ENCODE measurements around the gene SDR42E1. TPM values are rescaled to one million over a fixed set of nuclear protein-coding genes. Genes with fewer than 3 reads are reported as not detected.

Gene SDR42E1
- total and polyA plus RNA-seq, 2 donors from 2014 or later: 2.5 to 15.0 TPM

DNA sequence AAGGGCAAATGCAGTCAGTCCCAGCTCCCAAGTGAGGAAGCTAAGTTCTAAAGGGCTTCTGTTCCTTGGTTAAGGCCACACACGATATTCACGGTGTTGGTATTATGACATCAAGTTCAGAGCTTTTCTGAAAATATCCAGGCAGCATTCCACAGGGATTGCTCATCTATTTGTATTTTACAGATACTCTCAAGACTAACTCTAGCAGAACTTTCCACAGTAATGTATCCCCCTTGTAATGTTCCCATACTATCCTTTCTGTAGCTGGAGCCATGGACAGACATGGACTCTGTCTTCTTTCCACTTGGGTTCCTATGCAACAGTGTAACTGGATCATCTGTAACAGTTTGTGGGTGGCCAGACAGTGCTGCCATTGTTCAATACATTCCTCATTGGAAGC, 13.5 kb downstream of the SDR42E1 start:
- Histone ChIP-seq H3K36me3 (ENCODE audit: control insufficient read depth in 2 of 3, insufficient read depth in 3 of 3, low read length in 3 of 3) (peaks cover 0 to 22% (median 0%) of the 10 kb centered on the region in 3 donors), H3K4me3 (ENCODE audit: low read length in 3 of 3) (no peak overlapping the region), H3K27ac (ENCODE audit: low read depth in 2 of 2, low read length in 2 of 2) (no peak overlapping the region), H3K9me3 (ENCODE audit: control insufficient read depth in 2 of 3, insufficient read depth in 1 of 3, low read length in 3 of 3) (no peaks in the 10 kb centered on the region), H3K27me3 (ENCODE audit: control insufficient read depth, insufficient read depth, low read length) (no peaks in the 10 kb centered on the region), H3K9ac (ENCODE audit: low read length in 3 of 3) (no peak overlapping the region), H3K4me1 (ENCODE audit: control insufficient read depth in 2 of 3, insufficient read depth in 2 of 3, low read depth in 1 of 3, low read length in 3 of 3) (peaks cover 0 to 6% (median 0%) of the 10 kb centered on the region in 3 donors)
- DNase-seq (no peak), FAIRE-seq (no peak)
- intact Hi-C loops (cut with DNase I): no loop called here
- TF ChIP-seq, protein P1, sequence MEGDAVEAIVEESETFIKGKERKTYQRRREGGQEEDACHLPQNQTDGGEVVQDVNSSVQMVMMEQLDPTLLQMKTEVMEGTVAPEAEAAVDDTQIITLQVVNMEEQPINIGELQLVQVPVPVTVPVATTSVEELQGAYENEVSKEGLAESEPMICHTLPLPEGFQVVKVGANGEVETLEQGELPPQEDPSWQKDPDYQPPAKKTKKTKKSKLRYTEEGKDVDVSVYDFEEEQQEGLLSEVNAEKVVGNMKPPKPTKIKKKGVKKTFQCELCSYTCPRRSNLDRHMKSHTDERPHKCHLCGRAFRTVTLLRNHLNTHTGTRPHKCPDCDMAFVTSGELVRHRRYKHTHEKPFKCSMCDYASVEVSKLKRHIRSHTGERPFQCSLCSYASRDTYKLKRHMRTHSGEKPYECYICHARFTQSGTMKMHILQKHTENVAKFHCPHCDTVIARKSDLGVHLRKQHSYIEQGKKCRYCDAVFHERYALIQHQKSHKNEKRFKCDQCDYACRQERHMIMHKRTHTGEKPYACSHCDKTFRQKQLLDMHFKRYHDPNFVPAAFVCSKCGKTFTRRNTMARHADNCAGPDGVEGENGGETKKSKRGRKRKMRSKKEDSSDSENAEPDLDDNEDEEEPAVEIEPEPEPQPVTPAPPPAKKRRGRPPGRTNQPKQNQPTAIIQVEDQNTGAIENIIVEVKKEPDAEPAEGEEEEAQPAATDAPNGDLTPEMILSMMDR (IDR thresholded peaks at IDR 0.05; ENCODE audit: borderline replicate concordance, extremely low read depth, insufficient read depth): no peak

DNA sequence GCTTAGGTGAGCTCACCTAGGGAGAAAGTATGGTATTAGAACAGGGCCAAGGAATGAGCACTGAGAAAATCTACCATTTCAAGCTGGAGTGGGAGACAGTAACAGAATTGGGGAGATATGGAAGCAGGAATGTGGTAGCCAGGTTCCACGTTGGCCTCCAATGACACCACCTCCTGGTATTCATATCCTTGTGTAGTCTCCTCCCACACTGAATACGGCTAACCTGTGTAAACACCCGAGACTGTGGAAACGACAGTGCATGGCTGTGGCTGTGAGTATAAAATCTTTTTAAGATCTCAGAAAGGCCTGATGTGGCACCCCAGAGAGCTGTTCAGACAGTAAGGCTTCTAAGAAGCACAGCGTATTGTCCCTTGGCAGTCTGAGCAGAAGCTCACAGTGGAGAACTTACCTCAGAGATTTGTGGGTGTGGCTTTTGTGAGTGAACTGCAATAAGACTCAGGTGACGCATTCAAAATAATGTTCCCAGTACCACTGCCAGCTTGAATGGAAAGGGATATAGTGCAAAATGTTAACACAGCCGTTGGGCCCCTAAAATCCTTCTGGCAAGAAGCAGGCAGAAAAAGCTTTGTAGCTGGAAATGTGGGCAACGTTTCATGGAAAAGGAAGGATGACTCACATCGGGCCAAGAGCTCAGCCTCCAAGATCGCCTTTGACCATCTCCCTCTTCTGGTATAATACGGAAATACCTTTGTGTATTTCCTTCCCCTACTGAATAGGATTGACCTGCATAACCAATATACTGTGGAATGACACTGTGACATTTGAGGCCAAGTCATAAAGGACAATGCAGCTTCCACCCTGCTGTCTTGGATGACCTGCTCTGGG, 14.4 kb downstream of the SDR42E1 start:
- H3K27ac ChIP-seq (ENCODE audit: low read depth in 2 of 2, low read length in 2 of 2): no peak overlapping the region
- H3K4me3 ChIP-seq (ENCODE audit: low read length in 3 of 3): no peak overlapping the region
- peaks cover 0 to 22% (median 0%) of the 10 kb centered on the region in 3 donors for H3K36me3 ChIP-seq (ENCODE audit: control insufficient read depth in 2 of 3, insufficient read depth in 3 of 3, low read length in 3 of 3)
- peaks cover 0 to 6% (median 0%) of the 10 kb centered on the region in 3 donors for H3K4me1 ChIP-seq (ENCODE audit: control insufficient read depth in 2 of 3, insufficient read depth in 2 of 3, low read depth in 1 of 3, low read length in 3 of 3)
- intact Hi-C loops (cut with DNase I): no loop called here
- TF ChIP-seq, protein P1 (IDR thresholded peaks at IDR 0.05; ENCODE audit: borderline replicate concordance, extremely low read depth, insufficient read depth): no peak
- H3K27me3 ChIP-seq (ENCODE audit: control insufficient read depth, insufficient read depth, low read length): no peaks in the 10 kb centered on the region
- FAIRE-seq: no peak
- DNase-seq: no peak
- H3K9me3 ChIP-seq (ENCODE audit: control insufficient read depth in 2 of 3, insufficient read depth in 1 of 3, low read length in 3 of 3): no peaks in the 10 kb centered on the region
- H3K9ac ChIP-seq (ENCODE audit: low read length in 3 of 3): no peak overlapping the region

GRCh38 chr16:81995651-81996050, 15.6 kb downstream of the SDR42E1 start:
- DNase-seq (no peak), FAIRE-seq (no peak)
- Histone ChIP-seq H3K36me3 (ENCODE audit: control insufficient read depth in 2 of 3, insufficient read depth in 3 of 3, low read length in 3 of 3) (peaks cover 0 to 22% (median 0%) of the 10 kb centered on the region in 3 donors), H3K9me3 (ENCODE audit: control insufficient read depth in 2 of 3, insufficient read depth in 1 of 3, low read length in 3 of 3) (no peaks in the 10 kb centered on the region), H3K4me1 (ENCODE audit: control insufficient read depth in 2 of 3, insufficient read depth in 2 of 3, low read depth in 1 of 3, low read length in 3 of 3) (peaks cover 0 to 6% (median 0%) of the 10 kb centered on the region in 3 donors), H3K4me3 (ENCODE audit: low read length in 3 of 3) (no peak overlapping the region), H3K27ac (ENCODE audit: low read depth in 2 of 2, low read length in 2 of 2) (no peak overlapping the region), H3K9ac (ENCODE audit: low read length in 3 of 3) (no peak overlapping the region), H3K27me3 (ENCODE audit: control insufficient read depth, insufficient read depth, low read length) (no peaks in the 10 kb centered on the region)
- TF ChIP-seq, protein P1 (IDR thresholded peaks at IDR 0.05; ENCODE audit: borderline replicate concordance, extremely low read depth, insufficient read depth): no peak
- intact Hi-C loops (cut with DNase I): no loop called here

All from kidney (tissue), 14 donors.